Neural progenitor cell (in vitro differentiated cells): ENCODE results near the gene TBC1D7.

Experiments
- EZH2 ChIP-seq: fragments of 200-600 bp; sonication (generic); IDR thresholded peaks from 2 replicates; pipeline ENCODE4 v1.6.1; 2017; ENCODE audit warnings: antibody characterized with exemption, mild to moderate bottlenecking, moderate library complexity
- EZH2phosphoT487 ChIP-seq: fragments of 200-600 bp; sonication (generic); IDR thresholded peaks from 2 replicates; pipeline ENCODE4 v1.6.1; 2017; ENCODE audit warnings: antibody characterized with exemption
- TF ChIP-seq, protein P1 (sequence below): fragments of 200-600 bp; sonication (generic); IDR thresholded peaks from 2 replicates; pipeline ENCODE4 v1.5.1; 2017; ENCODE audit warnings: antibody characterized with exemption, mild to moderate bottlenecking

DNA sequence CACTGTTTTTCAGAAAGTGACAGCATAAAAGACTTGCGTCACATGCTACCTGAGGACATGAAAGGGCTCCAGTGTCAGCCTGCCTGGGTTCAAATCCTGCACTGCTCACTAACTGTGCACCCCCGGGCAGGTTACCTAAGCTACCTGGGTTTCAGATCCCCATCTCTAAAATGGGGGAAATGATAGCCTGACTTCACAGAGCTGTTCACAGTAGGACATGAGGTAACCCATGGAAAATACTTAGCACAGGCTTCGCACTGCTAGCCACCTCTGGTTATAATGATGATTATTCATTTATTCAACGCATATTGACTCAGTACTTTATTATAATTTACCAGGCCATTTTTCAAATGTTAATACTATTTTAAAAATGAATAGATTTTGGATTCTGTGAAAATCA lies 23.0 kb downstream of the TBC1D7 start:
- TF ChIP-seq EZH2phosphoT487: no peak
- TF ChIP-seq, protein P1, sequence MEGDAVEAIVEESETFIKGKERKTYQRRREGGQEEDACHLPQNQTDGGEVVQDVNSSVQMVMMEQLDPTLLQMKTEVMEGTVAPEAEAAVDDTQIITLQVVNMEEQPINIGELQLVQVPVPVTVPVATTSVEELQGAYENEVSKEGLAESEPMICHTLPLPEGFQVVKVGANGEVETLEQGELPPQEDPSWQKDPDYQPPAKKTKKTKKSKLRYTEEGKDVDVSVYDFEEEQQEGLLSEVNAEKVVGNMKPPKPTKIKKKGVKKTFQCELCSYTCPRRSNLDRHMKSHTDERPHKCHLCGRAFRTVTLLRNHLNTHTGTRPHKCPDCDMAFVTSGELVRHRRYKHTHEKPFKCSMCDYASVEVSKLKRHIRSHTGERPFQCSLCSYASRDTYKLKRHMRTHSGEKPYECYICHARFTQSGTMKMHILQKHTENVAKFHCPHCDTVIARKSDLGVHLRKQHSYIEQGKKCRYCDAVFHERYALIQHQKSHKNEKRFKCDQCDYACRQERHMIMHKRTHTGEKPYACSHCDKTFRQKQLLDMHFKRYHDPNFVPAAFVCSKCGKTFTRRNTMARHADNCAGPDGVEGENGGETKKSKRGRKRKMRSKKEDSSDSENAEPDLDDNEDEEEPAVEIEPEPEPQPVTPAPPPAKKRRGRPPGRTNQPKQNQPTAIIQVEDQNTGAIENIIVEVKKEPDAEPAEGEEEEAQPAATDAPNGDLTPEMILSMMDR: no peak
- TF ChIP-seq EZH2: no peak
